ENCODE measurements around the gene ACAA1.

Gene ACAA1

DNA sequence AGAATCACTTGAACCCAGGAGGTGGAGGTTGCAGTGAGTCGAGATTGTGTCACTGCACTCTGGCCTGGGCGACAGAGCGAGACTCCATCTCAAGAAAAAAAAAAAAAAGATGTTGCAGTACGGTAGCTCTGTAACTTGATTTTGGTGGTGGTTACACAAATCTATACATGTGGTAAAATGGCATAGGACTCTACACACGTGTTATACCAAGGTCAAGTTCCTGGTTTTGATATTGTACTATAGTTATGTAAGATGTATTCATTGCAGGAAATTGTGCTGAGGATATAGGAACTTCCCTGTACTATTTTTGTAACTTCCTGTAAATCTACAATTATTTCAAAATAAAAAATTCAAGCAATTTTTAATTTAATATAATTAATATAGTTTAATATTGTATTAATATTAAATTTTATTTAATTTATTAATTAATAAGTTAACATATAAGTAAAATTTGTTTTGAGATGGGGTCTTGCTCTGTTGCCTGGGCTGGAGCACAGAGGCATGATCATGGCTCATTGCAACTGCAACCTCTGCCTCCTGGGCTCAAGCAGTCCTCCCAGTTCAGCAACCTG is 11.5 kb upstream of the ACAA1 start:
- no peaks in the 10 kb centered on the region for H3K4me1 ChIP-seq (ENCODE audit: low read depth, poor library complexity, severe bottlenecking)
- no peak overlapping the region for H3K27ac ChIP-seq
- no peak overlapping the region for H3K4me2 ChIP-seq
- TF ChIP-seq, protein P1, sequence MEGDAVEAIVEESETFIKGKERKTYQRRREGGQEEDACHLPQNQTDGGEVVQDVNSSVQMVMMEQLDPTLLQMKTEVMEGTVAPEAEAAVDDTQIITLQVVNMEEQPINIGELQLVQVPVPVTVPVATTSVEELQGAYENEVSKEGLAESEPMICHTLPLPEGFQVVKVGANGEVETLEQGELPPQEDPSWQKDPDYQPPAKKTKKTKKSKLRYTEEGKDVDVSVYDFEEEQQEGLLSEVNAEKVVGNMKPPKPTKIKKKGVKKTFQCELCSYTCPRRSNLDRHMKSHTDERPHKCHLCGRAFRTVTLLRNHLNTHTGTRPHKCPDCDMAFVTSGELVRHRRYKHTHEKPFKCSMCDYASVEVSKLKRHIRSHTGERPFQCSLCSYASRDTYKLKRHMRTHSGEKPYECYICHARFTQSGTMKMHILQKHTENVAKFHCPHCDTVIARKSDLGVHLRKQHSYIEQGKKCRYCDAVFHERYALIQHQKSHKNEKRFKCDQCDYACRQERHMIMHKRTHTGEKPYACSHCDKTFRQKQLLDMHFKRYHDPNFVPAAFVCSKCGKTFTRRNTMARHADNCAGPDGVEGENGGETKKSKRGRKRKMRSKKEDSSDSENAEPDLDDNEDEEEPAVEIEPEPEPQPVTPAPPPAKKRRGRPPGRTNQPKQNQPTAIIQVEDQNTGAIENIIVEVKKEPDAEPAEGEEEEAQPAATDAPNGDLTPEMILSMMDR (conservative IDR thresholded peaks at IDR 0.05; ENCODE audit: low read depth, low read length), result no peak
- no peaks in the 10 kb centered on the region for H4K20me1 ChIP-seq (ENCODE audit: insufficient read depth)
- H3K79me2 ChIP-seq (ENCODE audit: insufficient read depth, low read depth), result no peaks in the 10 kb centered on the region
- no peak overlapping the region for H3K4me3 ChIP-seq (IDR thresholded peaks at IDR 0.05; ENCODE audit: insufficient read depth, low read depth, low read length)
- no peak overlapping the region for H2AFZ ChIP-seq (ENCODE audit: low read depth)
- H3K27me3 ChIP-seq (ENCODE audit: insufficient read depth, low read depth), result no peaks in the 10 kb centered on the region
- no peak overlapping the region for H3K9ac ChIP-seq
- no peaks in the 10 kb centered on the region for H3K36me3 ChIP-seq (ENCODE audit: insufficient read depth)

DNA sequence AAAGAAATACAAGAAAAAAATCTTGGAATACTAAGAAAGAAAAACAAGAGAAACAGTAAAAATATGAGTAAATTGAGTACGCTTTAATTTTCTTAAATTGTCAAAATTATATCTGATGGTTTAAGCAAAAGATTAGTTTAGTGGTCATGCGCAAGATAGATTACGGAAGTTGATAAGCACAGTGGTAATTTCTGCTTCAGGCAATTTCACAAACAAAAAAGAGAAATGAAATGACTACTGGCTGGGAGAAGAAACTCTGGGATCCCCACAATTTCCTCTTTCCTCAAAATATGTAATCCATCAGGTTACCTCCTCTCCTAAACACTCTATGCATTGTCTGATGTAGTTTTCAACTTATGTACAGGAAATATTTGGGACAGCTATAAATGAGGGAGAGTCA is 10.5 kb upstream of the ACAA1 start:
- Histone ChIP-seq H3K36me3 (ENCODE audit: insufficient read depth) (no peaks in the 10 kb centered on the region), H3K4me1 (ENCODE audit: low read depth, poor library complexity, severe bottlenecking) (no peaks in the 10 kb centered on the region), H3K4me3 (IDR thresholded peaks at IDR 0.05; ENCODE audit: insufficient read depth, low read depth, low read length) (no peak overlapping the region), H3K27me3 (ENCODE audit: insufficient read depth, low read depth) (no peaks in the 10 kb centered on the region), H4K20me1 (ENCODE audit: insufficient read depth) (no peaks in the 10 kb centered on the region), H3K9ac (no peak overlapping the region), H3K4me2 (no peak overlapping the region), H3K79me2 (ENCODE audit: insufficient read depth, low read depth) (no peaks in the 10 kb centered on the region), H3K27ac (no peak overlapping the region), H2AFZ (ENCODE audit: low read depth) (no peak overlapping the region)
- TF ChIP-seq, protein P1 (conservative IDR thresholded peaks at IDR 0.05; ENCODE audit: low read depth, low read length), result no peak

DNA sequence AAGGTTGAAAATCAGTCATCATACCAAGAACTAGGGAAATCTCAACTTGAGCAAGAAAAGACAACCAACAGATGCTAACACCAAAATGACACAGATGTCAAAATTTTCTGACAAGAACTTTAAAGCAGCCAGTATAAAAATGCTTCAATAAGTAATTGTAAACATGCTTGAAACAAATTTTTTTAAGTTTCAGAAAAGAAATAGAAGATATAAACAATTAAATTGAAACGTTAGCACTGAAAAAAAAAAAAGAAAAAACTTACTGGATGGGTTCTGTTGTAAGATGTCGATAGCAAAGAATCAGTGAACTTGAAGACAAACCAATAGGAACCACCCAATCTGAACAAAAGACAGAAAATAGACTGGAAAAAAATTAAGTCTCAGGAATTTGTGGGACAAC is 9.6 kb upstream of the ACAA1 start:
- no peaks in the 10 kb centered on the region for H4K20me1 ChIP-seq (ENCODE audit: insufficient read depth)
- H2AFZ ChIP-seq (ENCODE audit: low read depth), result no peak overlapping the region
- no peak overlapping the region for H3K9ac ChIP-seq
- H3K27ac ChIP-seq, result no peak overlapping the region
- no peaks in the 10 kb centered on the region for H3K79me2 ChIP-seq (ENCODE audit: insufficient read depth, low read depth)
- TF ChIP-seq, protein P1 (conservative IDR thresholded peaks at IDR 0.05; ENCODE audit: low read depth, low read length), result no peak
- H3K4me2 ChIP-seq, result no peak overlapping the region
- H3K4me1 ChIP-seq (ENCODE audit: low read depth, poor library complexity, severe bottlenecking), result no peaks in the 10 kb centered on the region
- no peak overlapping the region for H3K4me3 ChIP-seq (IDR thresholded peaks at IDR 0.05; ENCODE audit: insufficient read depth, low read depth, low read length)
- H3K36me3 ChIP-seq (ENCODE audit: insufficient read depth), result no peaks in the 10 kb centered on the region
- H3K27me3 ChIP-seq (ENCODE audit: insufficient read depth, low read depth), result no peaks in the 10 kb centered on the region

DNA sequence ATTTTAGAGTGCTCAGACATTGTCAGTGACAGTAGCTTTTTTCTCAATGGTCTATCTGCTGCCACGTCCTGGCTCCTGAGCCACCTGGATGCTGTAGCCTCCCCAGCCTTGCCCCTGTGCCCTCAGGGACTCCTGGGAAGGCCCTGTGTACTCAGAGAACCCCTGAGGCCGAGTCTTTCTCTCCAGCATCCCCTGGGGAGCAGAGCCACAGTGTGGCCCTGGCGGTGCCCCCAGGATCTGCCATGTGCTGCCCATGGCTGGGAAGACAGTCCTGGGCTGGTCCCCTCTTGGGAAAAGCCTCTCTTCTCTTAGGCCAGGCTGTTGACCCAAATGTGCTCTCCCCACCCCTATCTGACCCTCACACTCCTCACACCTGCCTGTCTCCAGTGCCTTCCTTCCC is 6.6 kb upstream of the ACAA1 start:
- Histone ChIP-seq H4K20me1 (ENCODE audit: insufficient read depth) (no peaks in the 10 kb centered on the region), H3K4me3 (IDR thresholded peaks at IDR 0.05; ENCODE audit: insufficient read depth, low read depth, low read length) (no peak overlapping the region), H3K36me3 (ENCODE audit: insufficient read depth) (no peaks in the 10 kb centered on the region), H3K4me1 (ENCODE audit: low read depth, poor library complexity, severe bottlenecking) (no peaks in the 10 kb centered on the region), H3K27ac (no peak overlapping the region), H2AFZ (ENCODE audit: low read depth) (no peak overlapping the region), H3K27me3 (ENCODE audit: insufficient read depth, low read depth) (no peaks in the 10 kb centered on the region), H3K9ac (no peak overlapping the region), H3K4me2 (no peak overlapping the region), H3K79me2 (ENCODE audit: insufficient read depth, low read depth) (no peaks in the 10 kb centered on the region)
- TF ChIP-seq, protein P1 (conservative IDR thresholded peaks at IDR 0.05; ENCODE audit: low read depth, low read length), result no peak

All from KMS-11 (cell line).